ENCODE data around the gene EVI5.

- TF ChIP-seq SUZ12 (IDR thresholded peaks at IDR 0.05; ENCODE audit: extremely low read depth, insufficient read depth, insufficient read length) (no peak), YY1 (IDR thresholded peaks at IDR 0.05; ENCODE audit: insufficient read depth, insufficient read length) (no peak), ZNF274 (IDR thresholded peaks at IDR 0.05; ENCODE audit: low read depth, low read length) (no peak)
These were observed 213.3 kb downstream of the EVI5 start for GRCh38 chr1:92571578-92571977.
